ENCODE data around the gene SDK2.

The SDK2 gene

GRCh38 chr17:73600103-73600871, 44.0 kb downstream of the SDK2 start:
- in situ Hi-C loops (cut with HindIII; ENCODE audit: low sequenced_read_pairs) = no loop called here
- DNase-seq (ENCODE audit: low read depth, low spot score) = peak; percentile 5
- TF ChIP-seq, protein P1, sequence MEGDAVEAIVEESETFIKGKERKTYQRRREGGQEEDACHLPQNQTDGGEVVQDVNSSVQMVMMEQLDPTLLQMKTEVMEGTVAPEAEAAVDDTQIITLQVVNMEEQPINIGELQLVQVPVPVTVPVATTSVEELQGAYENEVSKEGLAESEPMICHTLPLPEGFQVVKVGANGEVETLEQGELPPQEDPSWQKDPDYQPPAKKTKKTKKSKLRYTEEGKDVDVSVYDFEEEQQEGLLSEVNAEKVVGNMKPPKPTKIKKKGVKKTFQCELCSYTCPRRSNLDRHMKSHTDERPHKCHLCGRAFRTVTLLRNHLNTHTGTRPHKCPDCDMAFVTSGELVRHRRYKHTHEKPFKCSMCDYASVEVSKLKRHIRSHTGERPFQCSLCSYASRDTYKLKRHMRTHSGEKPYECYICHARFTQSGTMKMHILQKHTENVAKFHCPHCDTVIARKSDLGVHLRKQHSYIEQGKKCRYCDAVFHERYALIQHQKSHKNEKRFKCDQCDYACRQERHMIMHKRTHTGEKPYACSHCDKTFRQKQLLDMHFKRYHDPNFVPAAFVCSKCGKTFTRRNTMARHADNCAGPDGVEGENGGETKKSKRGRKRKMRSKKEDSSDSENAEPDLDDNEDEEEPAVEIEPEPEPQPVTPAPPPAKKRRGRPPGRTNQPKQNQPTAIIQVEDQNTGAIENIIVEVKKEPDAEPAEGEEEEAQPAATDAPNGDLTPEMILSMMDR (IDR thresholded peaks at IDR 0.05; ENCODE audit: low read depth, low read length) = no peak
- H3K4me3 ChIP-seq (ENCODE audit: low read depth, low read length) = no peak overlapping the region

GRCh38 chr17:73599599-73599998, 44.6 kb downstream of the SDK2 start:
- no peak overlapping the region for H3K4me3 ChIP-seq (ENCODE audit: low read depth, low read length)
- in situ Hi-C loops (cut with HindIII; ENCODE audit: low sequenced_read_pairs) = no loop called here
- TF ChIP-seq, protein P1 (IDR thresholded peaks at IDR 0.05; ENCODE audit: low read depth, low read length) = no peak
- DNase-seq (ENCODE audit: low read depth, low spot score) = no peak

DNA sequence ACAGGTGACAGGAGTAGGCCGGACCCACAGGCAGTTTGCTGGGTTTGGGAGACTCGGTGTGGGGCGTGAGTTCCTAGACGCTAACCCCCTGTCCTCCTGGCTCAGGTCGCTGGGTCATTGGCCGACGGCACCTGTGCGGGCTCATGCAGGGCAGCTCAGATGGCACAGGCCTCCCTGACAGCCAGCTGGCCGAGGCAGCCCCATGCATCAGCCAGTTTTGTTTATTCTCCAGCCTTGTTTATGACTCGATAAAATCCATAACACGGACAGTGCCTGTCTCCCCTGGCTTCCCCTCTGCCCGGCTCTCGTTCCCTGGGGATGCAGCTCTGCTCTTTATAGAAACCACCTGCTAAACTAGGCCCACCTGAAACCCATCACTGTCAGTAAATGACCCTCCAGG, 46.0 kb downstream of the SDK2 start:
- TF ChIP-seq, protein P1 (IDR thresholded peaks at IDR 0.05; ENCODE audit: low read depth, low read length) = no peak
- in situ Hi-C loops (cut with HindIII; ENCODE audit: low sequenced_read_pairs) = no loop called here
- no peak for DNase-seq (ENCODE audit: low read depth, low spot score)
- no peak overlapping the region for H3K4me3 ChIP-seq (ENCODE audit: low read depth, low read length)

- no peak overlapping the region for H3K4me3 ChIP-seq (ENCODE audit: low read depth, low read length)
- in situ Hi-C loops (cut with HindIII; ENCODE audit: low sequenced_read_pairs) = no loop called here
- DNase-seq (ENCODE audit: low read depth, low spot score) = no peak
- TF ChIP-seq, protein P1 (IDR thresholded peaks at IDR 0.05; ENCODE audit: low read depth, low read length) = no peak
Observed at GRCh38 chr17:73595931-73596330, 48.3 kb downstream of the SDK2 start.

DNA sequence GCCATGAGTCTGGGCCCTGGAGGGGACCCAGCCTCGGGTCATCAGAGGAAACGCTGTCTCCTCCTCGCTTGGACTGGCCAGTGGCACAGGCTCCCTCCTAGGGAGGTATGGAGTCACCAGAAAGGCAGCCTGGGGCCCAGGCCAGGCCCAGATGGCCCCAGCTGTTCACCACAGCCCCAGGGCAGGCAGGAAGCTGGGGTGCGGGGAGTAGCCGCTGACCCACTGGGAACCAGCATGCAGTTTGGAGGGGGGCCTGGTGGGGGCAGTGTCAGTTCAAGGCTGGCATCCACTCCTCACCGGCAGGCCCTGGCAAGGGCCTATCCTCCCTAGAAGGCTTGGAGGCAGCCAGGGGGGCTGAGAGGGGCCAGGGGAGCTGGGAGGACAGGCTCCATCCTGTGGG, 48.8 kb downstream of the SDK2 start:
- TF ChIP-seq, protein P1 (IDR thresholded peaks at IDR 0.05; ENCODE audit: low read depth, low read length) = peak; percentile 32
- H3K4me3 ChIP-seq (ENCODE audit: low read depth, low read length) = no peak overlapping the region
- no peak for DNase-seq (ENCODE audit: low read depth, low spot score)
- in situ Hi-C loops (cut with HindIII; ENCODE audit: low sequenced_read_pairs) = no loop called here

DNA sequence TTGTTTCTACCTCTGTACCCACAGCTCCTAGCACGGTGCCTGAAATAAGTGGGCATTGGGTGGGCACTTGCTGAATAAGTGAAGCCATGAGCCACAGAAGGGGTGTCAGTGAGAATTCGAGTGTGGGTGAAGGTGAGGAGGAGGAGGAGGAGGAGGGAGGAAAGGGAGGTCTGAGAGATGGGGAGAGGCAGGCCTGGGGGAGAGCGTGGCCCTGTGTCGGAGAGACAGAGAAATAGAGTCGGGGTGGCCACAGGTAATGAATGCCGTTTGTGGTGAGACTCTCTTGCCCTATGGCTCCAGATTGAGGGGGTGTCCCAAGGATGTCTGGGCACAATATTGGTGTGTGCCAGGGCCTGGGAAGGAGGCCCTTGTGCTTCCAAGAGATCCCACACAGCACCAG, 49.2 kb downstream of the SDK2 start:
- TF ChIP-seq, protein P1 (IDR thresholded peaks at IDR 0.05; ENCODE audit: low read depth, low read length) = no peak
- no peak overlapping the region for H3K4me3 ChIP-seq (ENCODE audit: low read depth, low read length)
- no peak for DNase-seq (ENCODE audit: low read depth, low spot score)
- in situ Hi-C loops (cut with HindIII; ENCODE audit: low sequenced_read_pairs) = no loop called here

Measured in astrocyte of the spinal cord (primary cell).